Effector CD4-positive, alpha-beta T cell (primary cell): Measurements from ENCODE around the gene CPEB4.

ENCODE experiments used
- DNase-seq: peaks from one replicate; pipeline ENCODE4 v3.0.0-alpha.2; 2020

CPEB4 gene

GRCh38 chr5:173916233-173916632 lies 28.1 kb downstream of the CPEB4 start:
- DNase-seq, result no peak

- peak; percentile 38 for DNase-seq
Measured at GRCh38 chr5:173917788-173918786, 29.9 kb downstream of the CPEB4 start.

GRCh38 chr5:173919443-173919842 lies 31.3 kb downstream of the CPEB4 start:
- DNase-seq, result no peak

- no peak for DNase-seq
Measured at GRCh38 chr5:173920024-173920753, 32.0 kb downstream of the CPEB4 start.

GRCh38 chr5:173920866-173921555 lies 32.9 kb downstream of the CPEB4 start:
- DNase-seq, result no peak

GRCh38 chr5:173922527-173922926 lies 34.4 kb downstream of the CPEB4 start:
- no peak for DNase-seq

GRCh38 chr5:173923218-173924095 lies 35.3 kb downstream of the CPEB4 start:
- DNase-seq, result no peak

- DNase-seq, result no peak
Measured at GRCh38 chr5:173924899-173925298, 36.8 kb downstream of the CPEB4 start.

GRCh38 chr5:173925449-173926071 lies 37.4 kb downstream of the CPEB4 start:
- DNase-seq, result peak; percentile 33

- no peak for DNase-seq
Measured at GRCh38 chr5:173926359-173926758, 38.2 kb downstream of the CPEB4 start.

GRCh38 chr5:173928871-173929574 lies 40.9 kb downstream of the CPEB4 start:
- DNase-seq, result no peak

GRCh38 chr5:173932695-173933139 lies 44.6 kb downstream of the CPEB4 start:
- no peak for DNase-seq

GRCh38 chr5:173933901-173934300 lies 45.8 kb downstream of the CPEB4 start:
- no peak for DNase-seq

- DNase-seq, result no peak
Measured at GRCh38 chr5:173935396-173935795, 47.2 kb downstream of the CPEB4 start.

GRCh38 chr5:173940269-173940668 lies 52.1 kb downstream of the CPEB4 start:
- no peak for DNase-seq

GRCh38 chr5:173941102-173941501 lies 53.0 kb downstream of the CPEB4 start:
- DNase-seq, result no peak

- DNase-seq, result no peak
Measured at GRCh38 chr5:173941758-173942401, 53.7 kb downstream of the CPEB4 start.

GRCh38 chr5:173944511-173944910 lies 56.4 kb downstream of the CPEB4 start:
- DNase-seq, result no peak

- no peak for DNase-seq
Measured at GRCh38 chr5:173945160-173945559, 57.0 kb downstream of the CPEB4 start.

- DNase-seq, result no peak
Measured at GRCh38 chr5:173946323-173946722, 58.2 kb downstream of the CPEB4 start.
